ENCODE results near the gene PCYT1B.

PCYT1B gene

DNA sequence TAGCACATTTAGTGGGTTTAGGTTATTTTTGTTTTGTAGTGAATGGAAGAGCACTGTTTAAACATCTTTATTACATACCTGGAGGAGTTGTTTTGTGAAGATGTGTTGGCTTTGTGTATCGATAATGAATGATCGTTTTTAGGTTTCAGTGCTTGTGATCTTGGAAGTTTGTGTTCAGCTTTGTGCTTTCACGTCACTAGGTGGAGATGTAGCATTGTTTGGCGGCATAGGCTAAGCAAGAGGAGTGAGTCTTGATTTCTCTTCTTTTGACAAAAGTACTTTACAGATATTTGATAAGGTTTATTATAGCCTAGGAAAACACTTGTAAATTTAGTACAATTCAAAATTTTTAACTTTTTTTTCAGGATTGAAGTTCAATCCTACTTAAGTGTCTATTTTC, 131.7 kb downstream of the PCYT1B start:
- no peak overlapping the region for H3K4me3 ChIP-seq (ENCODE audit: low read length)
- TF ChIP-seq CTCF (IDR thresholded peaks at IDR 0.05; ENCODE audit: insufficient read depth, low read depth, low read length, missing control alignments) = peak; percentile 18
- peak; percentile 4 for DNase-seq (ENCODE audit: low read depth)

GRCh38 chrX:24513416-24513815, 133.7 kb downstream of the PCYT1B start:
- no peak for TF ChIP-seq CTCF (IDR thresholded peaks at IDR 0.05; ENCODE audit: insufficient read depth, low read depth, low read length, missing control alignments)
- no peak overlapping the region for H3K4me3 ChIP-seq (ENCODE audit: low read length)
- DNase-seq (ENCODE audit: low read depth) = no peak

DNA sequence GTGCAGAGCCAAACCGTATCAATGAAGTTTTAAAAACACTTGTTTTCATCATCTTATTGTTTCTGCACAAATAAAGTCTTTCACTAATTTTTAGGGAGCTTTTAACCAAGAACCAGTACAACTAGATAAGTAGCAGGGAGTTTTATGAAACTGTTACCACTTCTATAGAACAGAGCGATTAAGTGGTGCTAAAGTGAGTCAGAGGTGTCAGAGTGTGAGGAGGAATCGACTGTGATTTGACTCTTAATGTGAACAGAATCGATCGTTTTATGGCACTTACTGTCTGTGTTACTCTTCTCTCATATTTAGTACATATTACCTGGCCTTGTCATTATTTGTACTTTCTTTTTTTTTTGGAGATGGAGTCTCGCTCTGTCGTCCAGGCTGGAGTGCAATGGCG, 138.8 kb downstream of the PCYT1B start:
- no peak for TF ChIP-seq CTCF (IDR thresholded peaks at IDR 0.05; ENCODE audit: insufficient read depth, low read depth, low read length, missing control alignments)
- DNase-seq (ENCODE audit: low read depth) = no peak
- no peak overlapping the region for H3K4me3 ChIP-seq (ENCODE audit: low read length)

Measured in epithelial cell of esophagus (primary cell).